ENCODE measurements around the gene UCN2. TPM values are rescaled to one million over a fixed set of nuclear protein-coding genes. Genes with fewer than 3 reads are reported as not detected.

The UCN2 gene
- total RNA-seq, 4 donors from 2014 or later, result not detected

GRCh38 chr3:48569808-48570450 is 6.3 kb upstream of the UCN2 start:
- intact Hi-C loops (cut with DNase I; ENCODE audit: low total_unique reads) (no loop called here), in situ Hi-C loops (cut with MboI; ENCODE audit: low pct_ligation_motif_present in 1 of 4, low pct_unique_long_range_greater_than_20kb in 1 of 4, low sequenced_read_pairs in 3 of 4) (no loop called here)
- WGBS, 2 donors (ENCODE audit: low coverage in 1 of 2), result 78 to 85% methylated on average over 4 to 18 of the region's 18 CpGs

GRCh38 chr3:48569400-48569799 is 5.8 kb upstream of the UCN2 start:
- TF ChIP-seq CTCF (IDR thresholded peaks at IDR 0.05) (no peak), POLR2AphosphoS5 (IDR thresholded peaks at IDR 0.05) (no peak), EP300 (IDR thresholded peaks at IDR 0.05; ENCODE audit: low read depth) (no peak), POLR2A (IDR thresholded peaks at IDR 0.05) (no peak)
- no peak overlapping the region for H3K4me3 ChIP-seq
- no peaks in the 10 kb centered on the region for H3K36me3 ChIP-seq
- H3K9me3 ChIP-seq, result no peaks in the 10 kb centered on the region
- H3K27me3 ChIP-seq, result no peaks in the 10 kb centered on the region
- intact Hi-C loops (cut with DNase I; ENCODE audit: low total_unique reads), result no loop called here
- DNase-seq, result no peak
- no peak overlapping the region for H3K27ac ChIP-seq
- in situ Hi-C loops (cut with MboI; ENCODE audit: low pct_ligation_motif_present in 1 of 4, low pct_unique_long_range_greater_than_20kb in 1 of 4, low sequenced_read_pairs in 3 of 4), result no loop called here
- no peaks in the 10 kb centered on the region for H3K4me1 ChIP-seq
- 82% methylated on average over 7 of the region's 10 CpGs; no CpG with 5 or more reads in 1 of the 2 donors for WGBS, 2 donors (ENCODE audit: low coverage in 1 of 2)

More at GRCh38 chr3:48569808-48570450, 6.3 kb upstream of the UCN2 start:
- no peaks in the 10 kb centered on the region for H3K4me1 ChIP-seq
- TF ChIP-seq POLR2AphosphoS5 (IDR thresholded peaks at IDR 0.05), result no peak
- TF ChIP-seq CTCF (IDR thresholded peaks at IDR 0.05), result no peak
- TF ChIP-seq POLR2A (IDR thresholded peaks at IDR 0.05), result no peak
- TF ChIP-seq EP300 (IDR thresholded peaks at IDR 0.05; ENCODE audit: low read depth), result no peak
- H3K27me3 ChIP-seq, result no peaks in the 10 kb centered on the region
- H3K27ac ChIP-seq, result no peak overlapping the region
- H3K9me3 ChIP-seq, result no peaks in the 10 kb centered on the region
- H3K36me3 ChIP-seq, result no peaks in the 10 kb centered on the region
- DNase-seq, result no peak
- no peak overlapping the region for H3K4me3 ChIP-seq

GRCh38 chr3:48568476-48568875 is 4.9 kb upstream of the UCN2 start:
- Histone ChIP-seq H3K9me3 (no peaks in the 10 kb centered on the region), H3K4me1 (no peaks in the 10 kb centered on the region), H3K4me3 (no peak overlapping the region), H3K36me3 (no peaks in the 10 kb centered on the region), H3K27me3 (no peaks in the 10 kb centered on the region), H3K27ac (no peak overlapping the region)
- DNase-seq, result no peak
- no peak for TF ChIP-seq POLR2A (IDR thresholded peaks at IDR 0.05)
- no peak for TF ChIP-seq POLR2AphosphoS5 (IDR thresholded peaks at IDR 0.05)
- TF ChIP-seq EP300 (IDR thresholded peaks at IDR 0.05; ENCODE audit: low read depth), result no peak
- no peak for TF ChIP-seq CTCF (IDR thresholded peaks at IDR 0.05)
- intact Hi-C loops (cut with DNase I; ENCODE audit: low total_unique reads) (no loop called here), in situ Hi-C loops (cut with MboI; ENCODE audit: low pct_ligation_motif_present in 1 of 4, low pct_unique_long_range_greater_than_20kb in 1 of 4, low sequenced_read_pairs in 3 of 4) (no loop called here)
- WGBS, 2 donors (ENCODE audit: low coverage in 1 of 2), result 97% methylated on average over 6 of the region's 7 CpGs; no CpG with 5 or more reads in 1 of the 2 donors

- intact Hi-C loops (cut with DNase I; ENCODE audit: low total_unique reads), result no loop called here
- in situ Hi-C loops (cut with MboI; ENCODE audit: low pct_ligation_motif_present in 1 of 4, low pct_unique_long_range_greater_than_20kb in 1 of 4, low sequenced_read_pairs in 3 of 4), result no loop called here
- H3K27ac ChIP-seq, result no peak overlapping the region
- H3K4me1 ChIP-seq, result no peaks in the 10 kb centered on the region
- H3K27me3 ChIP-seq, result no peaks in the 10 kb centered on the region
- H3K36me3 ChIP-seq, result no peaks in the 10 kb centered on the region
- no peak overlapping the region for H3K4me3 ChIP-seq
- 71 to 86% methylated on average over 4 to 11 of the region's 11 CpGs for WGBS, 2 donors (ENCODE audit: low coverage in 1 of 2)
- no peak for DNase-seq
- no peak for TF ChIP-seq POLR2A (IDR thresholded peaks at IDR 0.05)
- no peak for TF ChIP-seq EP300 (IDR thresholded peaks at IDR 0.05; ENCODE audit: low read depth)
- TF ChIP-seq POLR2AphosphoS5 (IDR thresholded peaks at IDR 0.05), result no peak
- TF ChIP-seq CTCF (IDR thresholded peaks at IDR 0.05), result no peak
- no peaks in the 10 kb centered on the region for H3K9me3 ChIP-seq
Observed at GRCh38 chr3:48567500-48567899, 3.9 kb upstream of the UCN2 start.

Data from transverse colon (tissue), 4 donors.